ENCODE data around the gene GOLGA6D.
A peak's percentile ranks its signal among the peaks of the same experiment; 100 is the strongest.
"Not testable (repeated sequence)": the region's sequence is repeated elsewhere in the genome, so short reads cannot be mapped to it uniquely, and the experiment has no call there.

Gene GOLGA6D

GRCh38 chr15:75332093-75332492, 49.5 kb downstream of the GOLGA6D start:
- CTCF ChIA-PET; H3K27ac ChIP-seq (ENCODE audit: insufficient read depth in 1 of 2, low read depth in 1 of 2, low read length in 2 of 2, poor library complexity in 1 of 2, severe bottlenecking in 2 of 2); H3K4me3 ChIP-seq (ENCODE audit: control insufficient read depth in 1 of 7, extremely low read depth in 1 of 7, insufficient read depth in 4 of 7, low read depth in 2 of 7, low read length in 6 of 7); POLR2A ChIA-PET; H3K36me3 ChIP-seq (ENCODE audit: control insufficient read depth in 4 of 4, insufficient read depth in 4 of 4, low read length in 3 of 4); H3K9me3 ChIP-seq (ENCODE audit: control extremely low read depth in 1 of 5, control insufficient read depth in 4 of 5, insufficient read depth in 2 of 5, low read depth in 1 of 5, low read length in 4 of 5); DNase-seq; H3K27me3 ChIP-seq (replicated peaks in 2 of 5; ENCODE audit: control insufficient read depth in 4 of 5, insufficient read depth in 5 of 5, low read length in 4 of 5): not testable (repeated sequence)
- H3K4me1 ChIP-seq (ENCODE audit: control extremely low read depth in 1 of 4, control insufficient read depth in 4 of 4, insufficient read depth in 4 of 4, low read length in 3 of 4) = peaks cover 4 to 18% (median 14%) of the 10 kb centered on the region in 4 experiments
- WGBS (ENCODE audit: insufficient coverage) = 100% methylated on average over 5 of the region's 7 CpGs

GRCh38 chr15:75333654-75334419, 51.2 kb downstream of the GOLGA6D start:
- WGBS (ENCODE audit: insufficient coverage) = 93% methylated on average over 3 of the region's 15 CpGs
- H3K27ac ChIP-seq (ENCODE audit: insufficient read depth in 1 of 2, low read depth in 1 of 2, low read length in 2 of 2, poor library complexity in 1 of 2, severe bottlenecking in 2 of 2); H3K27me3 ChIP-seq (replicated peaks in 2 of 5; ENCODE audit: control insufficient read depth in 4 of 5, insufficient read depth in 5 of 5, low read length in 4 of 5); H3K4me3 ChIP-seq (ENCODE audit: control insufficient read depth in 1 of 7, extremely low read depth in 1 of 7, insufficient read depth in 4 of 7, low read depth in 2 of 7, low read length in 6 of 7); CTCF ChIA-PET; POLR2A ChIA-PET; H3K9me3 ChIP-seq (ENCODE audit: control extremely low read depth in 1 of 5, control insufficient read depth in 4 of 5, insufficient read depth in 2 of 5, low read depth in 1 of 5, low read length in 4 of 5); H3K36me3 ChIP-seq (ENCODE audit: control insufficient read depth in 4 of 4, insufficient read depth in 4 of 4, low read length in 3 of 4); DNase-seq: not testable (repeated sequence)
- peaks cover 4 to 18% (median 14%) of the 10 kb centered on the region in 4 experiments for H3K4me1 ChIP-seq (ENCODE audit: control extremely low read depth in 1 of 4, control insufficient read depth in 4 of 4, insufficient read depth in 4 of 4, low read length in 3 of 4)

- POLR2A ChIA-PET = interaction anchor here (0.7 kb wide), 1 partner anchor 32 kb away, joined by 3 read pairs; no protein-coding TSS in a partner anchor
- Histone ChIP-seq H3K9me3 (ENCODE audit: control extremely low read depth in 1 of 5, control insufficient read depth in 4 of 5, insufficient read depth in 2 of 5, low read depth in 1 of 5, low read length in 4 of 5) (no peaks in the 10 kb centered on the region), H3K4me3 (ENCODE audit: control insufficient read depth in 1 of 7, extremely low read depth in 1 of 7, insufficient read depth in 4 of 7, low read depth in 2 of 7, low read length in 6 of 7) (peak overlapping the region in 6 of 7 experiments; percentile 73 to 89 (median 80)), H3K27ac (ENCODE audit: insufficient read depth in 1 of 2, low read depth in 1 of 2, low read length in 2 of 2, poor library complexity in 1 of 2, severe bottlenecking in 2 of 2) (peak overlapping the region in 1 of 2 experiments; percentile 66), H3K27me3 (replicated peaks in 2 of 5; ENCODE audit: control insufficient read depth in 4 of 5, insufficient read depth in 5 of 5, low read length in 4 of 5) (no peaks in the 10 kb centered on the region), H3K4me1 (ENCODE audit: control extremely low read depth in 1 of 4, control insufficient read depth in 4 of 4, insufficient read depth in 4 of 4, low read length in 3 of 4) (peaks cover 4 to 18% (median 14%) of the 10 kb centered on the region in 4 experiments), H3K36me3 (ENCODE audit: control insufficient read depth in 4 of 4, insufficient read depth in 4 of 4, low read length in 3 of 4) (peaks cover 0 to 13% (median 5%) of the 10 kb centered on the region in 4 experiments)
- no peak for DNase-seq
- CTCF ChIA-PET = interaction anchor here (1.0 kb wide), 2 partner anchors 32 to 134 kb away, joined by 3 read pairs; partner anchors contain the start of gene C15orf39
- WGBS (ENCODE audit: insufficient coverage) = 0% methylated on average over 2 of the region's 3 CpGs
Observed at GRCh38 chr15:75335313-75335704, 52.7 kb downstream of the GOLGA6D start.

- H3K4me1 ChIP-seq (ENCODE audit: control extremely low read depth in 1 of 4, control insufficient read depth in 4 of 4, insufficient read depth in 4 of 4, low read length in 3 of 4) = peaks cover 4 to 18% (median 14%) of the 10 kb centered on the region in 4 experiments
- POLR2A ChIA-PET = interaction anchor here (0.7 kb wide), 1 partner anchor 32 kb away, joined by 3 read pairs; no protein-coding TSS in a partner anchor
- H3K27ac ChIP-seq (ENCODE audit: insufficient read depth in 1 of 2, low read depth in 1 of 2, low read length in 2 of 2, poor library complexity in 1 of 2, severe bottlenecking in 2 of 2) = peak within 1 kb of the TSS in 1 of 2 experiments; percentile 66
- CTCF ChIA-PET = interaction anchor here (1.0 kb wide), 2 partner anchors 32 to 134 kb away, joined by 3 read pairs; partner anchors contain the start of gene C15orf39
- no peaks in the 10 kb centered on the region for H3K27me3 ChIP-seq (replicated peaks in 2 of 5; ENCODE audit: control insufficient read depth in 4 of 5, insufficient read depth in 5 of 5, low read length in 4 of 5)
- no peaks in the 10 kb centered on the region for H3K9me3 ChIP-seq (ENCODE audit: control extremely low read depth in 1 of 5, control insufficient read depth in 4 of 5, insufficient read depth in 2 of 5, low read depth in 1 of 5, low read length in 4 of 5)
- WGBS (ENCODE audit: insufficient coverage) = 0% methylated on average over 26 of the region's 42 CpGs
- H3K36me3 ChIP-seq (ENCODE audit: control insufficient read depth in 4 of 4, insufficient read depth in 4 of 4, low read length in 3 of 4) = peaks cover 0 to 14% (median 6%) of the 10 kb centered on the region in 4 experiments
- peak; percentile 64 to 70 (median 70) for DNase-seq
- H3K4me3 ChIP-seq (ENCODE audit: control insufficient read depth in 1 of 7, extremely low read depth in 1 of 7, insufficient read depth in 4 of 7, low read depth in 2 of 7, low read length in 6 of 7) = peak within 1 kb of the TSS; percentile 72 to 89 (median 80)
Observed at GRCh38 chr15:75335705-75336355, 53.2 kb downstream of the GOLGA6D start, which contains the start of gene COMMD4. TSS of gene COMMD4 (plus strand) at chr15:75336063. CDS start at chr15:75336090, 27 bp downstream.

- Histone ChIP-seq H3K4me3 (ENCODE audit: control insufficient read depth in 1 of 7, extremely low read depth in 1 of 7, insufficient read depth in 4 of 7, low read depth in 2 of 7, low read length in 6 of 7) (no peak overlapping the region), H3K27me3 (replicated peaks in 2 of 5; ENCODE audit: control insufficient read depth in 4 of 5, insufficient read depth in 5 of 5, low read length in 4 of 5) (no peaks in the 10 kb centered on the region), H3K36me3 (ENCODE audit: control insufficient read depth in 4 of 4, insufficient read depth in 4 of 4, low read length in 3 of 4) (peaks cover 0 to 22% (median 8%) of the 10 kb centered on the region in 4 experiments), H3K4me1 (ENCODE audit: control extremely low read depth in 1 of 4, control insufficient read depth in 4 of 4, insufficient read depth in 4 of 4, low read length in 3 of 4) (peaks cover 4 to 24% (median 19%) of the 10 kb centered on the region in 4 experiments), H3K27ac (ENCODE audit: insufficient read depth in 1 of 2, low read depth in 1 of 2, low read length in 2 of 2, poor library complexity in 1 of 2, severe bottlenecking in 2 of 2) (no peak overlapping the region), H3K9me3 (ENCODE audit: control extremely low read depth in 1 of 5, control insufficient read depth in 4 of 5, insufficient read depth in 2 of 5, low read depth in 1 of 5, low read length in 4 of 5) (no peaks in the 10 kb centered on the region)
- 97% methylated on average over 7 of the region's 11 CpGs for WGBS (ENCODE audit: insufficient coverage)
- POLR2A ChIA-PET = no interaction called here
- DNase-seq = no peak
- CTCF ChIA-PET = interaction anchor here (0.6 to 1.5 kb wide), 2 partner anchors 11 to 328 kb away, joined by 3 read pairs; no protein-coding TSS in a partner anchor
Observed at GRCh38 chr15:75338661-75339240, 56.1 kb downstream of the GOLGA6D start.

- WGBS (ENCODE audit: insufficient coverage) = 95% methylated on average over 13 of the region's 13 CpGs
- DNase-seq = no peak
- POLR2A ChIA-PET = interaction anchor here (0.6 kb wide), 1 partner anchor 112 kb away, joined by 3 read pairs; the partner anchor contains the start of gene SIN3A
Observed at GRCh38 chr15:75339531-75340240, 57.1 kb downstream of the GOLGA6D start.

More at GRCh38 chr15:75339531-75340240, 57.1 kb downstream of the GOLGA6D start:
- Histone ChIP-seq H3K36me3 (ENCODE audit: control insufficient read depth in 4 of 4, insufficient read depth in 4 of 4, low read length in 3 of 4) (peaks cover 0 to 22% (median 8%) of the 10 kb centered on the region in 4 experiments), H3K27ac (ENCODE audit: insufficient read depth in 1 of 2, low read depth in 1 of 2, low read length in 2 of 2, poor library complexity in 1 of 2, severe bottlenecking in 2 of 2) (no peak overlapping the region), H3K27me3 (replicated peaks in 2 of 5; ENCODE audit: control insufficient read depth in 4 of 5, insufficient read depth in 5 of 5, low read length in 4 of 5) (no peaks in the 10 kb centered on the region), H3K4me1 (ENCODE audit: control extremely low read depth in 1 of 4, control insufficient read depth in 4 of 4, insufficient read depth in 4 of 4, low read length in 3 of 4) (peaks cover 4 to 28% (median 21%) of the 10 kb centered on the region in 4 experiments), H3K9me3 (ENCODE audit: control extremely low read depth in 1 of 5, control insufficient read depth in 4 of 5, insufficient read depth in 2 of 5, low read depth in 1 of 5, low read length in 4 of 5) (no peaks in the 10 kb centered on the region), H3K4me3 (ENCODE audit: control insufficient read depth in 1 of 7, extremely low read depth in 1 of 7, insufficient read depth in 4 of 7, low read depth in 2 of 7, low read length in 6 of 7) (no peak overlapping the region)
- CTCF ChIA-PET = interaction anchor here (0.6 to 1.3 kb wide), 2 partner anchors 10 to 329 kb away, joined by 3 to 4 read pairs; no protein-coding TSS in a partner anchor
